HG03565 (cell line): ENCODE results near the gene DTD2.

Experiments
- ATAC-seq: cut with Tn5 transposase; IDR thresholded peaks from one replicate; pipeline ENCODE4 v1.9.1; 2021; ENCODE audit warnings: mild to moderate bottlenecking, moderate library complexity; ENCODE audit not compliant: unreplicated experiment

DTD2 gene

DNA sequence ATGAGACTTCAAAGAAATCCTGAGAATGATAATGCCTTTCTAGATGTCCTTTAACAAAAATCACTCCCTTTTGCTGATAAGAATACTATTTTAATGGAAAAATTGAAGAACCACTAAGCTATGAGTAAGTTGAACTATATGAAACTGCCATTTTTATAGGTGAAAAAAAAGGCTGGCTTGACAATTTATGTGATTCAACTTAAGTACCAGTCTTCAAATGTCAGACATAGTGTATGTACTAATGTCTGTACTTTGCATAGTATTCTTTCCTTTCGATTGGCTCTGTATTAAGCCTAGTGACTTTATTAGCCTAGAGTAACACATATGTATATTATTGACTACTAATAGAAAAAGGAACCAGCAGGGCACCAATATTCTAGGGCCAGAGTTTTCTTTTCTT, 48.9 kb downstream of the DTD2 start:
- ATAC-seq: no peak

DNA sequence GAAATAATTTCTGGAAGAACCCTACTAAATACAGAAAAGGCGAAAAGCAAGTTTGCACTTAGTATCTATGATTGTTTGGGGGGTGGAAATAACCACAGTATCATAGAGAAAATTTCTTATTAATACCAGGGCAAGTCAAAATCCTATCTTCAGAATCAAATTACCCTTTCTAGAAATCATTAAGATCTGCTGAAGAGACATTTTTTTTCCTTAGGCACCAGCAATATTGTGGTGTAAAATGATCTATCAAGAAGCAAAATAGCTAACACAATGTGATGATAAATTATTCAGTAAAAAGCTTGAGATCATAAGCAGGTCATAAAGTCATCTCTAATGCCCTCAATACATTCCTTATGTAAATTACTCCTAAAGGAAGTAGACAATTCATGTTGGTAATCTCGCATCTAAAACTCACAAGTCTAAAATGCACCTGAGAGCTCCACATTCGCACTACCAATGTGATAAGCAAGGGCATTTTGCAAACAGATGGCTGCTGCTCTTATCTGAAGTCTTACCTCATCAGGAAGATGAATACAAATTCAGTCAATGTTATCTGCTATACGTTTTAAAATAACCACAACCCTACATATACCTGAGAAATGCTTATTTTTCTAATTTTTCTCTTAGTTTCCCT, 51.6 kb downstream of the DTD2 start:
- ATAC-seq: no peak

DNA sequence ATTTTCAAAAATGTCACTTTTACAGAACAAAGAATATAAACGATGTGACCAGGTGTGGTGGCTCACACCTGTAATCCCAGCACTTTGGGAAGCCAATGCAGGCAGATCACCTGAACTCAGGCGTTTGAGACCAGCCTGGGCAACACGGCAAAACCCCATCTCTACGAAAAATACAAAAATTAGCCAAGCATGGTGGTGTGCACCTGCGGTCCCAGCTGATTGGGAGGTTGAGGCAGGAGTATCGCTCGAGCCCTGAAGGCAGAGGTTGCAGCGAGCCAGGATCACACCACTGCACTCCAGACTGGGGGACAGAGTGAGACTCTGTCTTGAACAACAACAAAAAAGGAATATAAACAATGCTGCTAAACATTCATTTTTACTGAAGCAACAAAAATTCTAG, 52.2 kb downstream of the DTD2 start:
- no peak for ATAC-seq

DNA sequence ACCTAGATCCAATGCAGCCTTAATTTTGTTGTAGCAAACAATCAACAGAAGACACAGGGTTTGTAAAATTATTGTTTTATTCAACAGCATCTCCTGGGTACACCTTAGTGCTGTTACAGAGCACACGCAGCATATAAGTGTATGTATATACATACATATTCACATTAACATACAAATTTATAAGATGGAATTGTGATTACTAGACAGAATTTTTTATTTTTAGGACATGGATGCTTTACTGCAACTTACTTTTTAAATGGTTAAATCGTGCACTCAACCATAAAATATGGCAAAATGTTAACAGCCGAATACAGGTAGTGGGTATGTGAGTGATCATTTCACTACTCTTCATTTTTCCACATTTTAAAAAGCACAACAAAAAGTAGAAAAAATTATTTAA, 53.6 kb downstream of the DTD2 start:
- ATAC-seq: no peak

DNA sequence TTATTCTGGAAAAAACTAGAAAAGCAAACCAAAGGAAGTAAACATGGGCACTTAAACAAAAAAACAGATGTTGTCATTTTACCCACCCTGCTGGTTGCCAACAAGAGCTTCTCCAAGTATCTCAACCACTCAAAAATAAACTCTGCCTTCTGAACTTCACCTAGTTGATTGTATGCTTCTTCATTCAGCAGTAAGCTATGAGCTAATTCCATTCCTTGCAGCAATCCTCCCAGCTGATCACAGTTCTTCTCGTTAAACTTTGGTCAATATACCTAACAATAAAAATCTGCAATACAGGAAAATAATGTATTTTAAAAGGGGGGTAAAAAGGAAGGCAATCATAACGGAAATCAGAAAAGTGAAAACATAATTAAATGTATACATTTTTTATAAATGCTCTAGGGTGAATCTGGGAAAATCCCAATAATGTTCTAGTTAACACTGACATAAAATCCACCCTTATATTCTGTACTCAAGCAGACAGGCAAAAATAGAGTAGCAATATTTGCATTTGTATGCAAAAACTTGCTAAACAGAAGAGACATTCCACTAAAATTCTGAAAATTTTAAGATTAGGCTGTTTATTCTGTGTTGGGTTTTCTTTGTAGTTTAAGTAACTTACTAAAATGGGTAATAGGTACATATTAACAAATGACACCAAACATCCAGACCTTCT, 54.4 kb downstream of the DTD2 start:
- no peak for ATAC-seq

DNA sequence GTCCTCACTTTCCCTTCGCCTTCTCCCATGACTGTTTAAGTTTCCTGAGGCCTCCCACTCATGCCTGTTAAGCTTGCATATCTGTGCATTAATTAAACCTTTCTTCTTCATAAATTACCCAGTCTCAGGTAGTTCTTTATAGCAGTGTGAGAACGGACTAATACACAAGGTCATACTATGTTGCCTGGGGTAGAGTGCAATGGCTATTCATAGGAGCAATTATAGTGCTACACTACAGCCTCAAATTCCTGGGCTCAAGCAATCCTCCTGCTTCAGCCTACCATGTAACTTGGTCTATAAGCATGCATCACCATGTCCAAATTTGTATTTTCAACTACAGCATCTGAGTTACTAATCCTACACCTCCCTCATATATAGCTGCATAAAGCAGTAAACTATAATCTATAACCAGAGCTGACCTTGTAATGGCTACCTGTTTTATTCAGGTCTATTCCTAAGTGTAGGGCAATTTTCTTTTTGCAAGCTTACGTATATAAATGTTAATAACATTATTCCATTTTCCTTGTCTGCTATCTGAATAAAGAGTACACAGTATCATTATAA, 55.9 kb downstream of the DTD2 start:
- no peak for ATAC-seq

DNA sequence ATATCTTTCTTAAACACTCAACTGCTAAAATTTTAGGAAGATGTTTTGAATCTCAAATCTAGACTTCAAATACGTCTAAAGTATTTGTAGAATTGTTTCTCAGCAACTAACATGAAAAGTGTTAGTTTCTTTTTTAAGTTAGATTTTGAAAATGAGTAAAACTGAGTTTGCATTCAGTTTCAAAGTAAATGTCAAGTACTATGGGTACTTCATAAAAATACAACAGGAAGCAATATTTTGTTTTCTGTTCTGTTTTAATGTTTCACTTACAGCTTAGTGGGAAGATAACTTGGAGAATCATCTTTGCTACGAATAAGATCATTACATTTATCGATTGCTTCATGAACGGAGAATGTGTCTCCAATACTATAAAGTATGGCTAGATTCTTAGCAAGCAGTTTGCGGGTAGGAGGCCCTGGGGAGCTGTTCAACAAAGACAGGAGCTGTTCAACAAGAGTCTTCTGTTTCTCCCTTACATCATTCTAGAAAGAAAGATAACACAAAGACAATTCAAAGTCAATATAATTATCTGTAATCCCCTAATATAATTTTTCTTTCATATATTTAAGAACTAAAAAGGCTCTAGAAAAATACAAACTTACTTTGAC, 57.2 kb downstream of the DTD2 start:
- ATAC-seq: no peak
